Loucy (cell line): ENCODE results near the gene CIB4.
"Not testable (repeated sequence)": the region's sequence is repeated elsewhere in the genome, so short reads cannot be mapped to it uniquely, and the experiment has no call there.

Source experiments
- H2AFZ ChIP-seq: fragments of 200-600 bp; sonication (generic); 2 replicates; pipeline ENCODE4 v1.6.0; 2016; ENCODE audit warnings: antibody characterized with exemption, mild to moderate bottlenecking, low read length, moderate library complexity
- H3F3A ChIP-seq: fragments of 200-600 bp; 2 replicates; pipeline ENCODE4 v1.6.0; 2016; ENCODE audit warnings: antibody characterized with exemption, low read depth, mild to moderate bottlenecking
- H3K27me3 ChIP-seq: fragments of 200-600 bp; sonication (generic); 2 replicates; pipeline ENCODE4 v1.6.1; 2014; ENCODE audit warnings: low read length, mild to moderate bottlenecking; ENCODE audit not compliant: insufficient read depth, poor library complexity, severe bottlenecking
- H3K36me3 ChIP-seq: fragments of 200-600 bp; sonication (generic); 2 replicates; pipeline ENCODE4 v1.6.1; 2016; ENCODE audit warnings: low read length; ENCODE audit not compliant: insufficient read depth
- H3K4me1 ChIP-seq: fragments of 200-600 bp; sonication (generic); 2 replicates; pipeline ENCODE4 v1.5.1; 2014; ENCODE audit warnings: low read length, mild to moderate bottlenecking; ENCODE audit not compliant: insufficient read depth, poor library complexity, severe bottlenecking
- H3K4me2 ChIP-seq: fragments of 200-600 bp; sonication (generic); 2 replicates; pipeline ENCODE4 v1.6.0; 2014; ENCODE audit warnings: antibody characterized with exemption, low read length, low read depth, mild to moderate bottlenecking; ENCODE audit not compliant: poor library complexity, severe bottlenecking
- H3K4me3 ChIP-seq: fragments of 200-600 bp; sonication (generic); 2 replicates; pipeline ENCODE4 v1.5.1; 2014; ENCODE audit warnings: low read length, mild to moderate bottlenecking, mixed read lengths; ENCODE audit not compliant: poor library complexity, severe bottlenecking
- H3K79me2 ChIP-seq: fragments of 200-600 bp; sonication (generic); 2 replicates; pipeline ENCODE4 v1.6.1; 2014; ENCODE audit warnings: low read length; ENCODE audit not compliant: insufficient read depth
- H3K9ac ChIP-seq: fragments of 200-600 bp; sonication (generic); 2 replicates; pipeline ENCODE4 v1.6.0; 2014; ENCODE audit warnings: mild to moderate bottlenecking, low read depth, low read length, moderate library complexity; ENCODE audit not compliant: poor library complexity, severe bottlenecking
- H3K9me2 ChIP-seq: fragments of 200-600 bp; sonication (generic); replicated peaks from 2 replicates; pipeline ENCODE4 v1.6.1; 2016; ENCODE audit warnings: low read depth, low read length, mixed read lengths
- H3K9me3 ChIP-seq: fragments of 200-600 bp; sonication (generic); 2 replicates; pipeline ENCODE4 v1.6.1; 2014; ENCODE audit warnings: mild to moderate bottlenecking, antibody characterized with exemption, low read length, low read depth; ENCODE audit not compliant: insufficient read depth
- H4K20me1 ChIP-seq: fragments of 200-600 bp; sonication (generic); 2 replicates; pipeline ENCODE4 v1.6.0; 2014; ENCODE audit warnings: antibody characterized with exemption, low read length, mild to moderate bottlenecking; ENCODE audit not compliant: insufficient read depth, poor library complexity, severe bottlenecking
- CTCF ChIP-seq: fragments of 200-600 bp; sonication (generic); conservative IDR thresholded peaks from 2 replicates; pipeline ENCODE4 v1.5.1; 2014; ENCODE audit warnings: mild to moderate bottlenecking, antibody characterized with exemption, low read length
- EZH2phosphoT487 ChIP-seq: fragments of 200-600 bp; IDR thresholded peaks from 2 replicates; pipeline ENCODE4 v1.6.1; 2018; ENCODE audit warnings: antibody characterized with exemption, mild to moderate bottlenecking, moderate library complexity, borderline replicate concordance

CIB4 gene

GRCh38 chr2:26668856-26669750, 27.9 kb upstream of the CIB4 start:
- no peak overlapping the region for H3K9ac ChIP-seq
- H3K27me3 ChIP-seq, result no peaks in the 10 kb centered on the region
- H3K4me2 ChIP-seq, result no peak overlapping the region
- H2AFZ ChIP-seq, result no peak overlapping the region
- no peak overlapping the region for H3K4me3 ChIP-seq
- H3K79me2 ChIP-seq, result no peaks in the 10 kb centered on the region
- no peak for TF ChIP-seq CTCF
- no peak for TF ChIP-seq EZH2phosphoT487
- H3K36me3 ChIP-seq, result no peaks in the 10 kb centered on the region
- H3K9me3 ChIP-seq, result peaks cover 4% of the 10 kb centered on the region; the same call in 1 of the 2 replicates
- no peaks in the 10 kb centered on the region for H4K20me1 ChIP-seq
- no peaks in the 10 kb centered on the region for H3K4me1 ChIP-seq
- H3K9me2 ChIP-seq, result no peaks in the 10 kb centered on the region
- no peaks in the 10 kb centered on the region for H3F3A ChIP-seq

GRCh38 chr2:26668041-26668440, 26.9 kb upstream of the CIB4 start:
- no peak overlapping the region for H3K4me3 ChIP-seq
- no peaks in the 10 kb centered on the region for H4K20me1 ChIP-seq
- TF ChIP-seq EZH2phosphoT487, result no peak
- no peak for TF ChIP-seq CTCF
- no peaks in the 10 kb centered on the region for H3K4me1 ChIP-seq
- H3K27me3 ChIP-seq, result no peaks in the 10 kb centered on the region
- no peak overlapping the region for H3K4me2 ChIP-seq
- H3K9me2 ChIP-seq, result no peaks in the 10 kb centered on the region
- peaks cover 4% of the 10 kb centered on the region; the same call in 1 of the 2 replicates for H3K9me3 ChIP-seq
- no peaks in the 10 kb centered on the region for H3F3A ChIP-seq
- no peaks in the 10 kb centered on the region for H3K36me3 ChIP-seq
- no peak overlapping the region for H2AFZ ChIP-seq
- no peak overlapping the region for H3K9ac ChIP-seq
- no peaks in the 10 kb centered on the region for H3K79me2 ChIP-seq

GRCh38 chr2:26666671-26667070, 25.5 kb upstream of the CIB4 start:
- Histone ChIP-seq H3K9me3 (peaks cover 4% of the 10 kb centered on the region; the same call in 1 of the 2 replicates), H3K9me2 (no peaks in the 10 kb centered on the region), H3K4me1 (no peaks in the 10 kb centered on the region), H3K36me3 (no peaks in the 10 kb centered on the region), H4K20me1 (no peaks in the 10 kb centered on the region), H3F3A (no peaks in the 10 kb centered on the region), H3K27me3 (no peaks in the 10 kb centered on the region), H3K4me3 (no peak overlapping the region), H3K4me2 (no peak overlapping the region), H2AFZ (no peak overlapping the region), H3K9ac (no peak overlapping the region), H3K79me2 (no peaks in the 10 kb centered on the region)
- no peak for TF ChIP-seq EZH2phosphoT487
- TF ChIP-seq CTCF, result no peak

GRCh38 chr2:26665296-26665695, 24.1 kb upstream of the CIB4 start:
- not testable (repeated sequence) for H3K9me2 ChIP-seq, H3K4me3 ChIP-seq, H3K4me2 ChIP-seq

More at GRCh38 chr2:26665296-26665695, 24.1 kb upstream of the CIB4 start:
- not testable (repeated sequence) for H3K27me3 ChIP-seq, H3K36me3 ChIP-seq, H3K9me3 ChIP-seq, H3K9ac ChIP-seq, H3K4me1 ChIP-seq, H3K79me2 ChIP-seq, H2AFZ ChIP-seq, H3F3A ChIP-seq, H4K20me1 ChIP-seq
